Caco-2 (cell line): ENCODE data around the gene SCARB2. TPM values are rescaled to one million over a fixed set of nuclear protein-coding genes. Genes with fewer than 3 reads are reported as not detected.

Source experiments
- BruUV-seq: library from RNA; stranded (reverse); fragments of 400-500 nt; replicated peaks from 2 replicates; lab custom pipeline; 2021; lab: Mats Ljungman, UMichigan
- CTCF ChIA-PET: fragments of 300-600 bp; sonication (Branson Sonifier 250); formaldehyde crosslinking; loops from one replicate; lab custom pipeline; 2022; ENCODE audit warnings: antibody characterized with exemption; lab: Charles Lee
- POLR2A ChIA-PET: fragments of 300-600 bp; sonication (Branson Sonifier 250); formaldehyde crosslinking; loops from one replicate; lab custom pipeline; 2022; ENCODE audit warnings: antibody characterized with exemption; lab: Charles Lee
- DNase-seq, 2 experiments: peaks; one replicate each; pipeline versions ENCODE4 v3.0.0 to v3.0.0-alpha.2; 2020 to 2022
- H3K27me3 ChIP-seq: replicated peaks from 2 replicates; pipeline ENCODE4 v1.6.0; 2011; ENCODE audit warnings: low read length; ENCODE audit not compliant: control insufficient read depth, insufficient read depth
- H3K36me3 ChIP-seq: 2 replicates; pipeline ENCODE4 v1.5.1; 2011; ENCODE audit warnings: low read length; ENCODE audit not compliant: control insufficient read depth, insufficient read depth
- H3K4me1 ChIP-seq: fragments of 250-450 bp; sonication (Bioruptor Pico); 2 replicates; pipeline ENCODE4 v1.5.1; 2020; ENCODE audit warnings: mild to moderate bottlenecking
- H3K4me3 ChIP-seq: 2 replicates; pipeline ENCODE4 v1.5.1; 2011; ENCODE audit warnings: low read depth, mild to moderate bottlenecking, control low read depth, low read length
- H3K9me3 ChIP-seq: fragments of 250-450 bp; sonication (Bioruptor Pico); 2 replicates; pipeline ENCODE4 v1.5.1; 2020; ENCODE audit warnings: mild to moderate bottlenecking, moderate library complexity
- H3K27ac Mint-ChIP-seq: one replicate; pipeline ENCODE4 v1.8.0; 2022; ENCODE audit warnings: mixed read lengths; ENCODE audit not compliant: unreplicated experiment
- H3K27me3 Mint-ChIP-seq: one replicate; pipeline ENCODE4 v1.8.0; 2022; ENCODE audit warnings: mixed read lengths; ENCODE audit not compliant: insufficient read depth, unreplicated experiment
- H3K36me3 Mint-ChIP-seq: one replicate; pipeline ENCODE4 v1.8.0; 2022; ENCODE audit warnings: mild to moderate bottlenecking, mixed read lengths; ENCODE audit not compliant: insufficient read depth, unreplicated experiment
- H3K4me1 Mint-ChIP-seq: one replicate; pipeline ENCODE4 v1.8.0; 2022; ENCODE audit warnings: low read depth, mixed read lengths; ENCODE audit not compliant: unreplicated experiment
- H3K4me3 Mint-ChIP-seq: one replicate; pipeline ENCODE4 v1.8.0; 2022; ENCODE audit warnings: mild to moderate bottlenecking, moderate library complexity, mixed read lengths; ENCODE audit not compliant: unreplicated experiment
- H3K9me3 Mint-ChIP-seq: one replicate; pipeline ENCODE4 v1.8.0; 2022; ENCODE audit warnings: mixed read lengths; ENCODE audit not compliant: unreplicated experiment
- intact Hi-C: fragments of 100-400 bp; cut with micrococcal nuclease; formaldehyde crosslinking; loops from one replicate; pipeline ENCODE4 v1.10.0; 2022; ENCODE audit not compliant: unreplicated experiment
- total RNA-seq: library from RNA; stranded (reverse); gene quantifications from 2 replicates; pipeline ENCODE4 v1.2.3, GENCODE V29; 2022
- TF ChIP-seq, protein P1 (sequence below), 2 experiments: fragments of 200-600 bp in 1 of 2; IDR thresholded peaks; 1 replicate in 1 of 2; 2 replicates in 1 of 2; pipeline versions ENCODE4 v1.5.1 to v1.8.0; 2011 to 2022; ENCODE audit warnings: antibody characterized with exemption in 1 of 2, control low read depth in 1 of 2, inconsistent platforms in 1 of 2, low read depth in 1 of 2, low read length in 1 of 2, mild to moderate bottlenecking in 1 of 2, moderate library complexity in 1 of 2; ENCODE audit not compliant: insufficient read depth in 1 of 2, severe bottlenecking in 1 of 2, unreplicated experiment in 1 of 2

SCARB2 gene
- total RNA-seq, 1 experiment from 2014 or later: 150 TPM

- no TSS peak for BruUV-seq
- Histone ChIP-seq H3K36me3 (peaks cover 1% of the 10 kb centered on the region; the same call in 1 of the 2 replicates), H3K27me3 (no peaks in the 10 kb centered on the region), H3K4me3 (no peak overlapping the region), H3K4me1 (no peaks in the 10 kb centered on the region), H3K9me3 (no peaks in the 10 kb centered on the region)
- Mint-ChIP-seq H3K4me3 (no peak overlapping the region), H3K9me3 (no peaks in the 10 kb centered on the region), H3K27ac (no peak overlapping the region), H3K27me3 (no peaks in the 10 kb centered on the region), H3K4me1 (no peaks in the 10 kb centered on the region), H3K36me3 (peaks cover 53% of the 10 kb centered on the region)
- intact Hi-C loops: no loop called here
- TF ChIP-seq, protein P1, sequence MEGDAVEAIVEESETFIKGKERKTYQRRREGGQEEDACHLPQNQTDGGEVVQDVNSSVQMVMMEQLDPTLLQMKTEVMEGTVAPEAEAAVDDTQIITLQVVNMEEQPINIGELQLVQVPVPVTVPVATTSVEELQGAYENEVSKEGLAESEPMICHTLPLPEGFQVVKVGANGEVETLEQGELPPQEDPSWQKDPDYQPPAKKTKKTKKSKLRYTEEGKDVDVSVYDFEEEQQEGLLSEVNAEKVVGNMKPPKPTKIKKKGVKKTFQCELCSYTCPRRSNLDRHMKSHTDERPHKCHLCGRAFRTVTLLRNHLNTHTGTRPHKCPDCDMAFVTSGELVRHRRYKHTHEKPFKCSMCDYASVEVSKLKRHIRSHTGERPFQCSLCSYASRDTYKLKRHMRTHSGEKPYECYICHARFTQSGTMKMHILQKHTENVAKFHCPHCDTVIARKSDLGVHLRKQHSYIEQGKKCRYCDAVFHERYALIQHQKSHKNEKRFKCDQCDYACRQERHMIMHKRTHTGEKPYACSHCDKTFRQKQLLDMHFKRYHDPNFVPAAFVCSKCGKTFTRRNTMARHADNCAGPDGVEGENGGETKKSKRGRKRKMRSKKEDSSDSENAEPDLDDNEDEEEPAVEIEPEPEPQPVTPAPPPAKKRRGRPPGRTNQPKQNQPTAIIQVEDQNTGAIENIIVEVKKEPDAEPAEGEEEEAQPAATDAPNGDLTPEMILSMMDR (IDR thresholded peaks at IDR 0.05; ENCODE audit: insufficient read depth in 1 of 2, low read depth in 1 of 2, low read length in 1 of 2, severe bottlenecking in 1 of 2, unreplicated experiment in 1 of 2): no peak
- no peak for DNase-seq
- CTCF ChIA-PET: no interaction called here
- POLR2A ChIA-PET: no interaction called here
These were observed 38.3 kb downstream of the SCARB2 start for GRCh38 chr4:76175336-76175735.

- H3K36me3 Mint-ChIP-seq: peaks cover 45% of the 10 kb centered on the region
- no peaks in the 10 kb centered on the region for H3K4me1 Mint-ChIP-seq
- Histone ChIP-seq H3K36me3 (no peaks in the 10 kb centered on the region), H3K4me1 (no peaks in the 10 kb centered on the region), H3K9me3 (no peaks in the 10 kb centered on the region), H3K4me3 (no peak overlapping the region), H3K27me3 (no peaks in the 10 kb centered on the region)
- intact Hi-C loops: no loop called here
- CTCF ChIA-PET: no interaction called here
- DNase-seq: no peak
- POLR2A ChIA-PET: no interaction called here
- no peaks in the 10 kb centered on the region for H3K9me3 Mint-ChIP-seq
- no peaks in the 10 kb centered on the region for H3K27me3 Mint-ChIP-seq
- no peak overlapping the region for H3K4me3 Mint-ChIP-seq
- BruUV-seq: no TSS peak
- TF ChIP-seq, protein P1 (IDR thresholded peaks at IDR 0.05; ENCODE audit: insufficient read depth in 1 of 2, low read depth in 1 of 2, low read length in 1 of 2, severe bottlenecking in 1 of 2, unreplicated experiment in 1 of 2): no peak
- no peak overlapping the region for H3K27ac Mint-ChIP-seq
These were observed 39.4 kb downstream of the SCARB2 start for GRCh38 chr4:76174216-76174615.

DNA sequence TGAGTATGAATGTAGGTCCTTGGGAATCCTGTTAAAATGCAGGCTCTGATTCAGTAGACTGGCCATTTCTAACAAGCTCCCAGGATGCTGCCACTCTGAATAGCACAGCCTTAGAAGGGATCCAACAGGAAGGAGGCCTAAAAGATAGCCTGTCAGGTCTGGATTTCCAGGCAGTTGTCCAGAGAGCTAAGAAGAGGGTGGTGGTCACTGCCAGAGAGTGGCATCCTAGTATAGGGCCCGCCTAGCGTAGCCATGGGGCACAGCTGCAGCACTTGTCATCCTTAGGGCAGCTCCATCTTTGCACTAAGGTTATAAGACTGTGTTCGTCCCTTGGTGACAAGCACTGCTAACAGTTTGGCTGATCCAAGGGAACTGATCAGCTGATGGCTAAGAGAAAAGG, 44.9 kb downstream of the SCARB2 start:
- H3K4me3 Mint-ChIP-seq: no peak overlapping the region
- no peak overlapping the region for H3K27ac Mint-ChIP-seq
- TF ChIP-seq, protein P1 (IDR thresholded peaks at IDR 0.05; ENCODE audit: insufficient read depth in 1 of 2, low read depth in 1 of 2, low read length in 1 of 2, severe bottlenecking in 1 of 2, unreplicated experiment in 1 of 2): no peak
- H3K9me3 Mint-ChIP-seq: no peaks in the 10 kb centered on the region
- H3K4me1 Mint-ChIP-seq: no peaks in the 10 kb centered on the region
- Histone ChIP-seq H3K4me3 (no peak overlapping the region), H3K9me3 (no peaks in the 10 kb centered on the region), H3K27me3 (no peaks in the 10 kb centered on the region), H3K4me1 (no peaks in the 10 kb centered on the region), H3K36me3 (no peaks in the 10 kb centered on the region)
- DNase-seq: no peak
- intact Hi-C loops: no loop called here
- ChIA-PET CTCF (no interaction called here), POLR2A (no interaction called here)
- BruUV-seq: no TSS peak
- H3K36me3 Mint-ChIP-seq: peaks cover 37% of the 10 kb centered on the region
- H3K27me3 Mint-ChIP-seq: no peaks in the 10 kb centered on the region
